H1 (cell line): Measurements from ENCODE around the gene POGK. TPM values are rescaled to one million over a fixed set of nuclear protein-coding genes. Genes with fewer than 3 reads are reported as not detected.

Experiments
- FOSL1 ChIP-seq: IDR thresholded peaks from 2 replicates; pipeline ENCODE4 v1.6.1; 2011; ENCODE audit warnings: mild to moderate bottlenecking, low read depth, low read length, moderate library complexity; ENCODE audit not compliant: insufficient read depth
- GABPA ChIP-seq: IDR thresholded peaks from 2 replicates; pipeline ENCODE4 v1.6.1; 2011; ENCODE audit warnings: mild to moderate bottlenecking, low read length, moderate library complexity, borderline replicate concordance; ENCODE audit not compliant: insufficient read depth
- SRF ChIP-seq: IDR thresholded peaks from 2 replicates; pipeline ENCODE4 v1.6.1; 2011; ENCODE audit warnings: mild to moderate bottlenecking, low read depth, low read length, moderate library complexity
- polyA plus RNA-seq, 7 experiments: library from polyadenylated mRNA; depleted of rRNA in 3 of 7; stranded (reverse) in 5 of 7; unstranded in 2 of 7; fragments of >200 nt in 5 of 7; fragments of 200-250 nt in 2 of 7; gene quantifications; 1 replicate in 5 of 7; 2 replicates in 1 of 7; 4 replicates in 1 of 7; pipeline versions ENCODE4 v1.2.1 to v1.2.3, GENCODE V29; 2011 to 2013; ENCODE audit warnings: missing spikeins in 2 of 7, mixed read lengths in 2 of 7
- total RNA-seq: library from RNA; stranded (reverse); fragmentation: NEBNext Ultra II Directional; extraction: Animal tissue kit (Norgen Biotek cat#: 25700); gene quantifications from 2 replicates; pipeline ENCODE4 v1.2.1, GENCODE V29; 2021

The POGK gene
- total and polyA plus RNA-seq, 2 of the 8 experiments (the other 6 are each of a cell fraction or from before 2014, with no cell fraction given) = 16.9 to 40.3 TPM

GRCh38 chr1:166840309-166841274, 1.3 kb downstream of the POGK start (continued):
- TF ChIP-seq GABPA (no peak), SRF (no peak), FOSL1 (no peak)
